ENCODE data around the gene HM13. TPM values are rescaled to one million over a fixed set of nuclear protein-coding genes. Genes with fewer than 3 reads are reported as not detected.

The HM13 gene
- total RNA-seq, 1 experiment from 2014 or later = 103 TPM

DNA sequence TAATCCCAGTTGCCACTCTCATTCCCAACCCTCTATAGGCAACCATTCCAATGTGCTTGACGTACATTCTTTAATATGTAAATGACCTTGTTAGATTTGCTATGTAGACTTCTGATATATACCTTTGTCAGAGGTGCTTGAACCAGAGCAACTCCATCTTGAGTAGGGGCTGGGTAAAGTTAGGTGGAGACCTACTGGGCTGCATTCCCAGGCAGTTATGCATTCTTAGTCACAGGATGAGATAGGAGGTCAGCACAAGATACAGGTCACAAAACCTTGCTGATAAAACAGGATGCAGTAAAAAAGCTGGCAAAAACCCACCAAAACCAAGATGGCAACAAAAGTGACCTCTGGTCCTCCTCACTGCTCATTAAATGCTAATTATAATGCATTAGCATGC is 8.3 kb upstream of the HM13 start:
- no peaks in the 10 kb centered on the region for H3K36me3 Mint-ChIP-seq
- peaks cover 25% of the 10 kb centered on the region for H3K9me3 Mint-ChIP-seq
- no peak for DNase-seq (ENCODE audit: low spot score)
- no peaks in the 10 kb centered on the region for H3K4me1 Mint-ChIP-seq
- no peak for ATAC-seq
- CTCF ChIA-PET = interaction anchor here (1.0 kb wide), 1 partner anchor 11 kb away, joined by 3 read pairs; no protein-coding TSS in a partner anchor
- H3K4me3 Mint-ChIP-seq = no peak overlapping the region
- peaks cover 32% of the 10 kb centered on the region for H3K27me3 Mint-ChIP-seq (ENCODE audit: low read depth)
- no peak overlapping the region for H3K27ac Mint-ChIP-seq
- POLR2A ChIA-PET = no interaction called here
- TF ChIP-seq ATF3 (CRISPR knock-in tag; conservative IDR thresholded peaks at IDR 0.05) = no peak

DNA sequence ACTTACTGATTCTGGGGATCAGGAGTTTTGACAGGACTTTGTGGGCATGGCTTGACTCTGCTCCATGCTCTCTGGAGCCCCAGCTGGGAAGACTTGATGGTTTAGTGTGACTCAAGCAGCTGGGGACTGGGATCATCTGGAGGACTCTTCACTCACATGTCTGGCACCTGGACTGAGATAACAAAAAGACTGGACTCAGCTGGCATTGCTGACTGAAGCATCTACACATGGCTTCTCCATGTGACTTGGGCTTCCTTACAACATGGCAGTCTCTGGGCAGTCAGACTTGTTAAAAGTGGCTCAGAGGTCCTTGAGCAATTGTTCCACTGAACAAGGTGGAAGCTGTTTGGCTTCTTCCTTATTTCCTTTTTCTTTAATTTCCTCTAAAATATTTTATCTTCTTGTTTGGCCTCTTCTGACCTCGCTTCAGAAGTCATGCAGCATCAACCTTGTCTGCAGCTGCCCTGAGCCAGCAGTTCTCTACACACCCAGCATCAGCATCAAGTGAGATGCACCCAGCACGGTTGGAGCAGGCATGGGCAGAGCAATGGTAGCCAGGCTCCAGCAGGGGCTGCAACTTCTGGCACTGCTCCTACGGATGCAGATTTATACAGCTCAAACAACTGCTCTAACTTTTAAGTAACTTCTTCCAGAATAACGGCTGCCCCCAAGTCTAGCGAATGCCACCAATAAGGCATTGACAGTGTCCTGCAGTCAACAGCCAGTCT is 5.6 kb upstream of the HM13 start:
- H3K36me3 Mint-ChIP-seq = no peaks in the 10 kb centered on the region
- peak; percentile 52 for ATAC-seq
- H3K4me3 Mint-ChIP-seq = no peak overlapping the region
- TF ChIP-seq FOXP4 (CRISPR knock-in tag; IDR thresholded peaks at IDR 0.05) (no peak), TCF7 (CRISPR knock-in tag; IDR thresholded peaks at IDR 0.05; ENCODE audit: low read depth) (no peak)
- TF ChIP-seq, protein P1, sequence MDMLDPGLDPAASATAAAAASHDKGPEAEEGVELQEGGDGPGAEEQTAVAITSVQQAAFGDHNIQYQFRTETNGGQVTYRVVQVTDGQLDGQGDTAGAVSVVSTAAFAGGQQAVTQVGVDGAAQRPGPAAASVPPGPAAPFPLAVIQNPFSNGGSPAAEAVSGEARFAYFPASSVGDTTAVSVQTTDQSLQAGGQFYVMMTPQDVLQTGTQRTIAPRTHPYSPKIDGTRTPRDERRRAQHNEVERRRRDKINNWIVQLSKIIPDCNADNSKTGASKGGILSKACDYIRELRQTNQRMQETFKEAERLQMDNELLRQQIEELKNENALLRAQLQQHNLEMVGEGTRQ (CRISPR knock-in tag; IDR thresholded peaks at IDR 0.05) = no peak
- CTCF ChIA-PET = no interaction called here
- DNase-seq (ENCODE audit: low spot score) = no peak
- peaks cover 20% of the 10 kb centered on the region for H3K27me3 Mint-ChIP-seq (ENCODE audit: low read depth)
- no peaks in the 10 kb centered on the region for H3K4me1 Mint-ChIP-seq
- POLR2A ChIA-PET = no interaction called here
- no peak overlapping the region for H3K27ac Mint-ChIP-seq
- peaks cover 18% of the 10 kb centered on the region for H3K9me3 Mint-ChIP-seq

GRCh38 chr20:31515072-31515774 is 981 bp downstream of the HM13 start:
- no peaks in the 10 kb centered on the region for H3K27me3 Mint-ChIP-seq (ENCODE audit: low read depth)
- ChIA-PET CTCF (interaction anchor here (1.5 kb wide), 1 partner anchor 13 kb away, joined by 16 read pairs; no protein-coding TSS in a partner anchor), POLR2A (no interaction called here)
- H3K4me1 Mint-ChIP-seq = no peaks in the 10 kb centered on the region
- H3K9me3 Mint-ChIP-seq = no peaks in the 10 kb centered on the region
- no peak overlapping the region for H3K4me3 Mint-ChIP-seq
- H3K36me3 Mint-ChIP-seq = peaks cover 3% of the 10 kb centered on the region
- DNase-seq (ENCODE audit: low spot score) (no peak), ATAC-seq (no peak)
- H3K27ac Mint-ChIP-seq = no peak overlapping the region
- TF ChIP-seq CTCF (IDR thresholded peaks at IDR 0.05) (no peak), OVOL2 (CRISPR knock-in tag; IDR thresholded peaks at IDR 0.05; ENCODE audit: borderline replicate concordance) (no peak), SP1 (CRISPR knock-in tag; conservative IDR thresholded peaks at IDR 0.05) (no peak), MYBL2 (CRISPR knock-in tag; IDR thresholded peaks at IDR 0.05) (no peak), GABPB1 (CRISPR knock-in tag; IDR thresholded peaks at IDR 0.05) (no peak), ZNF121 (CRISPR knock-in tag; IDR thresholded peaks at IDR 0.05) (no peak), ZNF532 (CRISPR knock-in tag; IDR thresholded peaks at IDR 0.05; ENCODE audit: borderline replicate concordance) (no peak), CREB1 (CRISPR knock-in tag; IDR thresholded peaks at IDR 0.05) (no peak), ATF3 (CRISPR knock-in tag; conservative IDR thresholded peaks at IDR 0.05) (no peak), PREB (CRISPR knock-in tag; IDR thresholded peaks at IDR 0.05; ENCODE audit: borderline replicate concordance) (no peak)
- TF ChIP-seq, protein P2, sequence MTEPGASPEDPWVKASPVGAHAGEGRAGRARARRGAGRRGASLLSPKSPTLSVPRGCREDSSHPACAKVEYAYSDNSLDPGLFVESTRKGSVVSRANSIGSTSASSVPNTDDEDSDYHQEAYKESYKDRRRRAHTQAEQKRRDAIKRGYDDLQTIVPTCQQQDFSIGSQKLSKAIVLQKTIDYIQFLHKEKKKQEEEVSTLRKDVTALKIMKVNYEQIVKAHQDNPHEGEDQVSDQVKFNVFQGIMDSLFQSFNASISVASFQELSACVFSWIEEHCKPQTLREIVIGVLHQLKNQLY (CRISPR knock-in tag; IDR thresholded peaks at IDR 0.05) = no peak
- TF ChIP-seq, protein P3, sequence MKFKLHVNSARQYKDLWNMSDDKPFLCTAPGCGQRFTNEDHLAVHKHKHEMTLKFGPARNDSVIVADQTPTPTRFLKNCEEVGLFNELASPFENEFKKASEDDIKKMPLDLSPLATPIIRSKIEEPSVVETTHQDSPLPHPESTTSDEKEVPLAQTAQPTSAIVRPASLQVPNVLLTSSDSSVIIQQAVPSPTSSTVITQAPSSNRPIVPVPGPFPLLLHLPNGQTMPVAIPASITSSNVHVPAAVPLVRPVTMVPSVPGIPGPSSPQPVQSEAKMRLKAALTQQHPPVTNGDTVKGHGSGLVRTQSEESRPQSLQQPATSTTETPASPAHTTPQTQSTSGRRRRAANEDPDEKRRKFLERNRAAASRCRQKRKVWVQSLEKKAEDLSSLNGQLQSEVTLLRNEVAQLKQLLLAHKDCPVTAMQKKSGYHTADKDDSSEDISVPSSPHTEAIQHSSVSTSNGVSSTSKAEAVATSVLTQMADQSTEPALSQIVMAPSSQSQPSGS (CRISPR knock-in tag; IDR thresholded peaks at IDR 0.05; ENCODE audit: borderline replicate concordance, low read depth) = no peak

Measured in WTC11 (cell line).